ENCODE measurements around the gene CFDP1.

DNA sequence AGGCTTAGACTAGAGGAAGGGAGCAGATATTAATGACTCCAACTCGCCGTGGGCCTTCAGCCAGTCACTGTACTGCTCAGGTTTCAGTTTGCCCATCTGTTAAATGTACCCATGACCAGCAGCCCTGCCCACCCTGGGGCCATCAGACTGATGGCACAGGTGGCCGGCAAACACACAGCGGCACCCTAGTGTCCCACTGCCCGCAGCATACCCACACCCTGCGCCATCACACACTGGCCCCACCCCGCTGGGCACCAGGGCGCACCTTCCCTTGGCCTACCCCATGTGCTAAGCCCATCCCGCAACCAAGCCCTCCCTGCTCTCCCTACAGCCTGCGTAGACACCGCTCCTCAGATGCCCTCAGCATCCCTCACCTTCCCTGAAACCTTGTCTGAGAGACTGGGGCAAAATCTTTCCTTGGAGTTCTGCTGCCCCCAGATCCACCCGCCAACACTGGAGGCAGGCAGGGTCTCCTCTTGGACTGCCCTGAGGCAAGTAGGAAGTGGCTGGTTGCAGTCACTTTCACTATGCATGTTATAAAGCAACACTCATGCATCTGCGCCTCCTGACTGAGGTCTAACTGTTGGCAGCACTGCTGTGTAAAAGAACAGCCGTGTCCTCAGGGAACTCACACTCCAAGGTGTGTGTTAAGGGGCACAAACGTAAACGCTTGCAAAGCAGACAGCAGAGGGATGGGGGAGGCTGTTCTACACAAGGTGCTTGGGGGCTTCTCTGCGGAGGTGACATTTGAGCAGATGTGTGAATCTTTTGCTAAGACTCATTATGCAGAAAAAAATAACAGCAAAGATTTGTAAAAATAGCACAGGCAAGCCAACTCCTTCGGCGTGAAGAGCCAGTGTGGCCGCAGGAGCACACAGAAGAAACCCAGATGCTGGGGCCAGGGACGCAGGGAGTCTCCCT is 175.2 kb downstream of the CFDP1 start:
- no peak for TF ChIP-seq YY1 (IDR thresholded peaks at IDR 0.05; ENCODE audit: insufficient read depth, insufficient read length)
- TF ChIP-seq SUZ12 (IDR thresholded peaks at IDR 0.05; ENCODE audit: extremely low read depth, insufficient read depth, insufficient read length) = no peak

Measured in NT2/D1 (cell line).